PC-9 (cell line): ENCODE data around the gene KRTAP10-6.

Source experiments
- CTCF ChIP-seq: fragments of 200-600 bp; sonication (generic); conservative IDR thresholded peaks from 2 replicates; pipeline ENCODE4 v1.6.1; 2017; ENCODE audit warnings: mixed run types, antibody characterized with exemption, mild to moderate bottlenecking, moderate library complexity
- EZH2 ChIP-seq: fragments of 200-600 bp; sonication (generic); IDR thresholded peaks from 2 replicates; pipeline ENCODE4 v1.8.0; 2017; ENCODE audit warnings: antibody characterized with exemption, low read depth

GRCh38 chr21:44571296-44571695 is 21.0 kb downstream of the KRTAP10-6 start:
- no peak for TF ChIP-seq CTCF
- TF ChIP-seq EZH2, result no peak
